DMS153 (cell line): ENCODE measurements around the gene NEDD4L.
"Not testable (repeated sequence)": the region's sequence is repeated elsewhere in the genome, so short reads cannot be mapped to it uniquely, and the experiment has no call there.

Source experiments
- DNase-seq: peaks from one replicate; lab custom pipeline; 2025; lab: John Stamatoyannopoulos, UW

Gene NEDD4L

DNA sequence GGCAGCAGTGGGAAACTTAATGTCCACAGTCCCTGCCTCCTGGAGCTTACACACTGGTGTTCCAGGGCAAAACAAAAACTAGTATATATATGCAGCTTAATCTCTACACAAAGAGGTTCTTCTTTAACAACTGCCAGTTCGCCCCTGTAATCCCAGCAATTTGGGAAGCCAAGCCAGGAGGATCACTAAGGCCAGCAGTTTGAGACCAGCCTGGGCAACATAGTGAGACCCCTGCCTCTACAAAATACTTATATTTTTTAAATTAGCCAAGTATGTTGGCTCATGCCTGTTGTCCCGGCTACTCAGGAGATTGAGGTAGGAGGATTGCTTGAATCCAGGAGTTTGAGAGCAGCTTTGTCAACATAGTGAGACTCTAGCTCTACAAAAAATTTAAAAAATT lies 17.2 kb upstream of the NEDD4L start:
- DNase-seq = no peak

DNA sequence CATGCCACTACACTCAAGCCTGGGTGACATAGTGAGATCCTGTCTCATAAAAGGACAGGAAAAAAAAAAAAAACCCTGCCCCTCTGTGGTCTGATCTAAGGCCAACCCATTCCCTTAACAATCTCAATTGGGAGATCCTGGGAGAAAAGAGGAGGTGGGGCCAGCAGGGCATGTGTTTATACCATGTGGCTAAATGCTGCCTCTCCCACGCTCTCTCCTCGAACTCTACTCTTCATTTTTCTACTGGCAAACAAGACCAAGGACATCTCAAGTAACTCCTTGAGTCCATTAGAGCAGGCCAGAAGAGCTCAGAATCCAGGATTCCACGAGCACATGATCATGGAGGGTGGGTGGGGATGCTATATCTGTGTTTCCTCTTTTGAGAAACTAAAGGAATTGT lies 16.7 kb upstream of the NEDD4L start:
- DNase-seq = no peak

DNA sequence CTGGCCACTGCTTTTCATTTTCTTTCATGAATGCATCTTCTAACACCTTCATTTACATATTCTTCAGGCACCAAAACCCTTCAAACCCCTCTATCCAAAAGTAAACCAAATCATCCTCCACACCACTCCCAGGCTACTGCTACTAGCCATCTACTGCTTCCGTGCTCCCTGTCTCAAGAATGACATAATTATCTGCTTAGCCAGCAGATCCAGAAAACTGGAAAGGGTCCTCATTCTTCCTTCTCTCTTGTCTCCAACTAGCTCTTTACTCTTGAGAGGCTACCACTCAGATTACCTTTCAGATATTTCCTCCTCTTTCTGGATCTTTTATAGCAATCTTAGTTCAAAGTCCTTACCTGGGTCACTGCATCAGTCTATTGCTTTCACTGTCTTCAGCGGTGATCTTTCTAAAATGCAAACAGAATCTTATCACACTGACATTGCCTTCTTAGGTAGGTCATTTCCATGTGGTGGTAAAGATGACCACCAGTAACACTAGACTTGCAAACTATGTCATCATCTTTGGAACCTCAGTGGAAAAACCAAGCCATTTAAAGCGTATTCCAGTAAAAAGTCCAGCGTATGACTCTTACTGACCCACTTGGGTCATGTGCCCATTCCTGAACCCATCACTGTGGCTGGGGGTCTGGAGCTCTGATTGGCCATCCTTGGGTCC lies 15.8 kb upstream of the NEDD4L start:
- DNase-seq = no peak

DNA sequence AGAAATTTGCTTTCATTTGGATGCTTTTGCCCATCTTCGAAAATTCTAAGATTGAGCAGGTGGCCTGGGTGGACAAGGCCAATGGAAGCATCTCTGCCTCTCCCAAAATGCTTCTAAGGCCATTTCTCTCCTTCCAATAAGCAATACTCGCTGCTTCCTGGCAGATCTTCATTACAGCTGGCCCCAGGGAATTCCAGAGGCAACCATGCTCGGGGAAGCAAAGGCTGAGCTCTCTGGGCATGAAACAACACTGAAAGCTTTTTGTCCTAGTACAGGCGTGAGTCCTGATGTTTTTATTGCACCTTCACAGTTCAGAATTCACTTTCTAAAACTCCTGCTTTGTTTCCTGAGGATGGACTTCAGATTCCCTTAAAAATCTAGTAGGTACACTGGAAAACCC lies 11.8 kb upstream of the NEDD4L start:
- no peak for DNase-seq

DNA sequence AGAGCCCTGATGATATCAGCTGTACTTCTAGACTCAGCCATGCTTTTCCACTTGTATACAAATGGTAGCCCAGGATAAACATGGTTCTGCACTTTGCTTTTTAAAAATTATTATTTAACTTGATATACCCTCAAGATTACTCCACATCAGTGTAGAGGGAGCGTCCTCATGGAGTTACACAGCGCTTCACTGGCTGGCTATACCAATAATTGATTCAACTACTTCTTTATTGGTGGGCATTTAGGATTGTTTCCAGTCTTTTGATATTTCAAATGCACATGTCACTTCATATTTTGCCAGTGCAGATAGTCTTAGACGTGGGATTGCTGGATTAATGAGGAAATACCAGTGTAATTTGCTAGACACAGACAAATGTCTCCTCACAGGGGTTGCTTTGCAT lies 10.8 kb upstream of the NEDD4L start:
- no peak for DNase-seq

DNA sequence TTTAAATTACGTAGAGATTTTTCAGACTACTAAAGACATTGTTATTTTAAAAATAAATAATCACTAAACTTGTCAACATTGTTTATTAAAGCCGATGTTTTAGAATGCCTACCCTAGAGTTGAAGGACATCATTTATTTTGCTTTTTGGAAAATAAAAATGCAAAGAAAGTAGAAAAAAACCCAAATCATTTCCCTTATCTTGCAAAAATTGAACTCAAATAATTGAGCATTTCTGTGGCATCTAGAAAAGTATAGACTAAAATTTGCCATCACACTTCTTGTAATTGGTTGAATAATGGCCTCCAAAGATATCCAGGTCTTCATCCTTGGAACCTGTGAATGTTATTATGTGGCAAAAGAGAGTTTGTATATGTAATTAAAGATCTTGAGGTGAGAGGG lies 9.7 kb upstream of the NEDD4L start:
- no peak for DNase-seq

DNA sequence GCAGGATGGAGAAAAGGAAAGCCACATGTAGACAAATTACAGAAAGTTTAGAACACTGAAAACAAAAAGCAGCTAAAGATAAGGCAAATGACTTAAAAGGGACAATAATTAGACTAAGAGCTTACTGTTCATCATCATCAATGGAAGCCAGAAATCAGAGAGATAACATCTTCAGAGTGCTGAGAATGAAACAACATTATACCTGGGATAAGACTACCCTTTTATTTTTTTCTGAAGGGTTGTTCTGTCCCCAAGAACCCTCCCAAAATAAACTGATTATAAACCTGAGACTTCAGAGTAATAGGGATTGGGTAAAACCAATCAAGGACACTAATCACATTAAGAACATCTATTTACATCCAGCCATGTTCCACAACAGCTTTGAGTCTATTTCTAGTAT lies 6.9 kb upstream of the NEDD4L start:
- no peak for DNase-seq

DNA sequence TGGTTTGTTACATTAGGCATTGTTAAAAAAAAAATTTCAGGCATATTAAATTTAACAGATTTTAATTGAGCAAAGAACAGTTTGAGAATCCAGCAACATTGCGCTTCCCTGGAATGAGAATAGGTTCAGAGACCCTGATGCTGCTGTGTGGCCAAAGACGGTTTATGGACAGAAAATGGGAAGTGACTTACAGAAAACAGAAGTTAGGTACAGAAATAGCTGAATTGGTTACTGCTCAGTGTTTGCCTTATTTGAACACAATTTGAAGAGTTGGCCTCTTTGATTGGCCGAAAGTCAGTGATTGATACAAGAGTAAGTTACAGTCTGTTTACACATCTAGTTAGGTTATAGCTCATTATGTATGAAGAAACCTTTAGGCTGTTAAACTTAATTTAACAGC lies 6.0 kb upstream of the NEDD4L start:
- DNase-seq = no peak

DNA sequence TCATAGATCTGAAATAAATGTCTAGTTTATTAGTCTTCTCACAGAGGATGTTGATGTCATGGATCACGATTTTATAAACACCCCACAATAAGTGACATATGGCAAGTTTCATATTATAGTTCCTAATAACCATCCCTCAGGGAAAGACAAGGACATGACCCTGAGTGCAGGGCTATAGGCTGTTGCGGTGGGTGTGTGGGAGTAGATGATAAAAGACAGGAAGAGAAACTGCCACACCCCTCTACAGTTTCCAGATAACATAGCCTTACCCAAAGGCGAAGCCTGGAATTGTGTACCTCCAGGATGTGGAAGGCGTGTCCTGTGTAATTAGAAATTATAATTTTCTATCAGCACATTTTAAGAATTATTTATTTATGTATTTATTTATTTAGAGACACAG lies 2.4 kb upstream of the NEDD4L start:
- peak; percentile 36 for DNase-seq

DNA sequence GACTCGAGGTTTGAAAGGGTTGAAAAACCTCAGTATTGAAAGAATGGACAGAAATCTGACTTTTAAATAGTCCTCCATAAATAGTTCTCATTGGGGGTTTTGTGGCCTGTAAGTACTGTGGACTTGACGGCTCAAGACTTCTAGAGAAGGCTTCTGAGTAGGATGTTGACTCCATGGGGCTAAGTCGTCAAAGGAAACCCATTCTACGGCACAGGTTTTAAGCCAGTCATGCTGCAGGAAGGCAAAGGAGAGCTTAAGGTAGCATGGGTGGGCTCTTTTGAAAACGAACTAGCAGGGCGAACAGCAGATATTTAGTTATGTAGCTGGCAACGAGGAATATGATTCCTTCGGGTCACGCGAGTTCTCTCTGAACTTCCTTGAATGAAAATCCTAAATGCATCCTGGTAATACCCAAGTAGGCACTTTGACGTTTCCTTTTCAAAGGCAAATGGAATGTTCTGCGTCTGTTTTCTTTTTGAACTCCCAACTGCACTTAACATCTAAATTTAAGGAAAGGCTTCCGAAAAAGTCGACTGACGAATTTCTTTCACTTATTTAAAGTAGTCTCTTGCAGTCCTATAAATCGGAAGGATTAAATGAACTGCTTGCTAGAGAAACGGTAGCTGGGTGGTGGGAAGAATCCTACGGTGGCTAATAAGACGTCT lies 1.1 kb upstream of the NEDD4L start:
- DNase-seq = no peak

DNA sequence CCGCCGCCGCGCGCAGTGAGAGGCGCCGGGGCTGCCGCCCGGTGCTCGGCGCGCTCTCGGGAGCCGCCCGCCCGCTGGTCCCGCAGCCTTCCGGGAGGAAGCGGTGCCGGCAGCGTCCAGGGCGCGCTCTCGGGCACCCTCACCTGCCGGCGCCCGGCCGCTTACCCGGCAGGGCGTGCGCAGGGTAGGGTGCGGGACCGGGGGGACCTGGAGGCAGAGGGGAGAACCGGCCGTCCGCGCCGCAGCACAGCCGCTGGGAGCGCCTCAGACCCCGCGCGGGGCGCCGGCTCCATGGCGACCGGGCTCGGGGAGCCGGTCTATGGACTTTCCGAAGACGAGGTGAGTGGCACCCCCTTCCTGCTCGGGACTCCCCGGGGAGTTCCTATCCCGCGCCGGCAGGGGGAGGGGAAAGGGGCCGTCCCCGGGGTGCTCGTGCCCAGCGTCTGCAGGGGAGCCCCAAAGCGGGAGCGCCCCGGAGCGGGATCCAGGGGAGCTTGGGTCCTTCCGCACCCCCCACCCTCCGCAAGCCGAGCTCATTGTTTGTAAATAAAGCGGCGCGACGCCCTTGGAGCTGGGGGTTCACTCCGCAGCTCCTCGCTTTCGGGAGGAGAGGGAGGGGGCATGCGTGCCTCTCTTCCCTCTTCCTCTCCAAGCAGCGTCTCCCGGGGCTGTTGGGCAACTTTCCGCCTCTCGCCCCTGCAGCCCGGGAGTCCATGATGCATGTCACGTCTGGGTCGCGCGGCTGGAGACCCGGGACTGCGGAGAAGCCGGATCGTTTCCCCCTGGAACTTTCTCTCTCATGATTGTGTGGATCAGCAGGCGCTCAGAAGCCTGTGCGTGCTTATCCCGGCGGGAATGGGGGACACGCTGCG lies 580 bp downstream of the NEDD4L start:
- peak; percentile 52 for DNase-seq

DNA sequence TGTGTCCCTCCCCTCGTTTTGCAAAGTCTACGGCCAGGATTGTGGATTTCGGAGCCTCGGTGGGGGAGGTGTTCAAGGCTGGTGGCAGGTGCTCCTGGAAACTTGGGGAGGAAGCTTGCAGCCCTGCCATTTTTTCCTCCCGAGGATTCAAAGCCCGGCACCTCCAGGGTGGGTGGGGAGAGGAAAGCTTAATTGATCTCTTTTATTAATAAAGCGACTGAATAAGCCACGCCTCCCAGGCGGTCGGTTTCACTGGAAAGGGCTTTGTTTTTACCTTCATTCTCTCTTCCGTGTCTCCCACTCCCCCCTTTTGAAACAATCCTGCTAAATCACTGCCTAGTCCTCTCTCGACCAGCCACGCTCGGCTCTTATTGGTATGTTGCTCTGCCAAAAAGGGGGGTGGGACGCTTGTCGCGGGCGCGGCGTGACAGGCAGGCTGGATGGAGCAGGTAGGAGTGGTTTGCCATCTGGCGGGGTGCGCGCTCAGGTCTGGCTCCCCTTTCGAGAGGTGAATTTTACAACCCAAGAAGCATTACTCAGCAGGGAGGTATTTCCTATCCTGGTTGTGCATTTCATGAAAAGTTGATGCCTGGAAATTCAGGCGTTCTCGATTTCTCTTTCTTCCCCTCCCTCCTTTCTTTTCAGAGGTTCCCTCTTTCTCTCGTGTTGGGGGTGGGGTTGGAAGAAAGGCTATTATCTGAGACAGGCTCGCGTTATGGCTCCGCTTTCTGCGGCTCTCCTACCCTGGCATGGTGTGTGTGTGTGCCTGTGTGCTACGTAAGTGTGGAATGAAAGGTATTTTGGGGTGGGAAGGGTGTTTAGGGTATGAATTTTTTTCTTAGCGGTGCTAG lies 1.4 kb downstream of the NEDD4L start:
- DNase-seq = peak; percentile 56

DNA sequence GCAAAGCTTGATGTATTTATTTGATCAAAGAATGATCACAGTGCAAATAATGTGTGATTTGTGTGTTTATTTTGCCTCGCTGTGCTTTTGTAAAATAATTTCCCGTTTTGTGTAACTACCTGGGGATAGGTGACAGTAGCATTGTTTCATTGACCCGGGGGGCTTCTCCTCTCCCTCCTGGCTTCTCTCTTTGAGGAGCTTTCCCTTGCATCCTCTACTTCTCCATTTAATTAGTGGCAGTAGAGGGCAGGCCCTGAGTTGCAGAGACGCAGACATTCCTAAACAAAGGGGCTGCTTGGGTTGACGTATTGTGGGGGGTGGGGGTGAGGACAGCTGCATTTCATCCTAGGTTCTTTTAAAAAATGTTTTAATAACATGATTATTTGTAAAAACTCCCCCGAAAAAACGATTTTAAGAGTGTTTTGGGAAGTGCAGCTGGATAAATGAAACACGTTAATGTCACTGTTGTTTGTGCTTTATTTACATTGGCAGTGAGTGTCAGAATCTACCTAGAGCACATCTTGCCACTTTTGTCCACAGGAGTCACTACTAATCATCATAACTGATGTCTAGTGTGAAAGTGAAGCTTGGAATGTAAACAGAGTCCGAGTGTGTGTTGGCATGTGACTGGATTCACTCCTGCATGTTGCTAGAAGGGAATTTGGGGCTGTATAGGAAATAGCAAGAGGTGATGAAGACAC lies 2.2 kb downstream of the NEDD4L start:
- DNase-seq = no peak

DNA sequence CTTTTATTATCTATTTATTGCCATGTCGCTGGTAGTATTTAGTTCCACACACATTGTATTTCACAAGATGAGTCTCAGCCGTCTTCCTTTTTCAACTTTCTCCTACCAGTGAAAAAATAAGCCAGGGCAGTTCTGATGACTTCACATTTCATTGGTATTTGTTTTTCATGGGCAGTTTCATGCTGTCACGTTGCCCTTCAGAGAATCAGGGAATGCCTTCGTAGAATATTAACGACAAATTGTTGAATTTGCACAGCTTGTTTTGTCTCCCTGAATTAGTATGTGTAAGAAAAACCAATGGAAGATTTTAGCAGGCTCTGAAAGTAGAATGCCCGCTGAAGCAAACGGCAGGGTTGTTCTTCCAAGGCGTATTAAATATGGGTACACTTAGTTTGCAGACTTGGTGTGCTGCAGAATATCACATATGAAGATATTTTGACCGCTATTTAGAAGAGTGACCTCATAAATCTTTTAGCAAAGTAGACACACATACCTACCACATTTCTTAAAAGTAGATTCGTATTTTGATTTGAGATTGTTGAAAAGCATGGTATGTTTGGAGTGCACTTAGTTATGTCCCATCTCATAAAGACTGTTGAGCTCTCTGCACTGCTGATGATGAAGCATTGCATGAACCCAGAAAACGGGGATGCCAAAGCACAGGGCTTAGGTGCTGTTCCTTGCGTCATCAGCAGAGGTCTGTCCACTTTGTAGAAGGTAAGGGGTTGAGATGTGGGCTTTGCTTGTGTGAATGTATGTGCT lies 2.9 kb downstream of the NEDD4L start:
- no peak for DNase-seq

DNA sequence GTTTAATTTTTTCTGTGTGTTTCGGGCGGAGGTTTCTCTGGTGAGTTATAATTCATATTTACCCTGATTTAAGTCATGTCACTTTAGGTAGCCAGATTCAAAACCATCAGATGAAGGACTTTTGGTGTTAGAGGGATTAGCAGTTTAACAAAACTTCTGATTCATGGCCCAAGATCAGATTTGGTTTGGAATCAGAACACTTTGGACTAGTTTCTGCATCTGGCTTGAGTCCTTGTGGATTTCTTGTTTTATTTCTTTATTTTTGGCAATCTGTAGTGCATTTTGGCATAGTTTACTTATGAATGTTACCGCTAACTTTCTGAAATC lies 3.5 kb downstream of the NEDD4L start:
- no peak for DNase-seq

DNA sequence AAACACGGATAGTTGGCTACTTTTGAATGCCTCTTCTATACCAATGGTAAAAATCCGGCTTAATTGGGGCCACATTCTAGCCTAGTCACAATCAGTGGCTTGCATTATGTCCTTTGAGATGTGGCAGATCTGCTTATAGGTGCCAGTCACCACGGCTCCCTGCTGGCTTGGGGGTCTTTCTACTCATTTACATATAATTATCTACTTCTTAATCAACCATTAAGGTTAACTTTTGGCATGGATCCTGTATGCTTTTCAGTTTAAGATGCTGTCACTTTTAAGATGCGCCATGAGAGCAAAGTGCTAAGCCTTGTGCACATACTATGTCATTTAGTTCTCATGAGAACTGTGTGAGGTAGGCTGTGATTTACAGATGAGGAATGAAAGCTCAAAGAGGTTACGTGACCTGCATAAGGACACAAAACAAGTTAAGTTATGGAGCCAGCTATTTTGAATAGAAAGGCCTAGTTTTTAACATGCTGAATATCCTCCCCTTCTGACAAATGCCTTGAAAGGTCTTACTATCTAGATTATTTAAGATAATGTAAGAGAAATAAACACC lies 4.1 kb downstream of the NEDD4L start:
- no peak for DNase-seq

DNA sequence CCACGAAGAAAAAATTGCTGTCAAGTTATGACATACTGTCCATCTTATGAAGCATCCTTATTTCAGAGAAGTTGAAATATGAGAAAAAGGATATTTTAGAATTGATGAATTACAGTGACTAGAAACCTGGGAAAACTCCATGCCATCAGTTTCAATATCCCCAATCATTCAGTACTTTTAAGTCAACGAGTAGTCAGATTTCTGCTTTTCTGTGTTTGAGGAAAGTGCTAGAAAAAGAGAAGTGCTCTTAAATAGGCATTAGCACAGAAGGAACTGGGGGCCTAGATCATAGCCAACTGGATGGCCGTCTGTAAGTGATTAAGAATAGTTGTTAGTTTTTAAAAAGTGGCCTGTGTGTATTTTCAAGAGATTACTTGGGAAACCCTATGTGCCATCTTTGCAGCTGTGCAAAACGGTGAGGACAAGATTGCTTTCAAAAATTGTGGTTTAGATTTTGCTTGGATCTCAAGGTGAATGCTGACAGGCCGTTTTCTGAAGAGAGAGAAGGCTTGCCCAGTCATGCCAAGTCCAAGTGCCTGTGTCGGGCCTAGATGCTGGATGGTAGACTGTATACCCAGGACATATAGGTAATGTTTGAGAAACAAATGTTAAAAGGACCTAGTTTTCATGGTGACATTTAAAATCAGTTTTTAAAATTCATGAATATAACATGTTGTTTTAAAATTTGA lies 5.1 kb downstream of the NEDD4L start:
- DNase-seq = no peak

DNA sequence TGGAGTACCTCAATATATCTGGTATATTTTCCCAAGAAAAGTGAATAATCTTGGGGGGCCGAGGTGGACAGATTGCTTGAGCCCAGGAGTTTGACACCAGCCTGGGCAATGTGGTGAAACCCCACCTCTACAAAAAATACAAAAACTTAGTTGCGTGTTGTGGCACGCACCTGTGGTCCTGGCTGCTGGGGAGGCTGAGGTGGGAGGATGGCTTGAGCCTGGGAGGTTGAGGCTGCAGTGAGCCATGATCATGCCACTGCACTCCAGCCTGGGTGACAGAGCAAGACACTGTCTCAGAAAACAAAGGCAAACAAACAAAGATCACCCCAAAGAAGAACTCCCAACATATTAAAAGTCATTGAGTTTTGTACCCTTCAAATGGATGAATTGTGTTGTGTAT lies 6.9 kb downstream of the NEDD4L start:
- not testable (repeated sequence) for DNase-seq

DNA sequence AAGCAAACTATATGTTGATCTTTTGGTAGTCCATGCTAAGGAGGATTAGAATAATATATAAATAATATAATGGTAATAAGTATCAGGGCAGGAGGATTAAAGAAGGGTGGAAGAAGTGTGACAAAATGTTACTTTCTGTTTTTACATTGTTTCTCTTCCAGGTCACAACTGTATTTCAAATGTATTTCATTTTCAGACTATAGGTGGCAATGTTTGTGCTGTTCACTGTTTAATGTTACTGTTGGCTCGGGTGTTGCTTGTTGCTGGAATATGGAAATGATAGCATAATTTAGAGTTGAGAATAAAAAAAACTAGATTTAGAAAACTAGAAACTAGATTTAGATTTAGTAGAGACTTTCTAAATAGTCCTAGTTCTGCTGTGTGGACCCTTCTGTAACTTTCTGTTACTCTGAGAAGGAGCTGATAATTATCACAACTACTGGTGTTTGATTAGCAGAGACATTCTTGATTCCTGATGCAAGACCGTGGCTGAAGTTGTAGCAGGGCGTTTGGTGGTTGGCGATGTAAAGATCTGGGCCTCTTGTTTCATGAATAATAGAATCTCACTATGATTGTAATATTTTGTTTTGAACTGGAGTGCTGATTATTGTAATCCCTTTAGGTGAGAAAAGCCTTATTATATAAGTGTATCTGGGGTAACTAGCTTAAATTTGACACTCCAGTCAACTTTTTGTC lies 7.9 kb downstream of the NEDD4L start:
- no peak for DNase-seq
